Activated T-helper 1 cell treated with anti-CD3 and anti-CD28 coated beads, Interleukin-12 subunit alpha, Interleukin-12 subunit beta, Interleukin-2, Interleukin-4 antibody, amounts not matched to agents 30 ng/mL and 10 ng/mL and 1 ng/mL, durations not matched to agents 14 hours and 24 hours and 36 hours (primary cell): Measurements from ENCODE around the gene GRIN2C. TPM values are rescaled to one million over a fixed set of nuclear protein-coding genes. Genes with fewer than 3 reads are reported as not detected.
"Not testable (repeated sequence)": the region's sequence is repeated elsewhere in the genome, so short reads cannot be mapped to it uniquely, and the experiment has no call there.

ENCODE experiments used
- DNase-seq: peaks from one replicate; pipeline ENCODE4 v3.0.0; 2021; ENCODE audit warnings: low spot score
- H3K27ac Mint-ChIP-seq: one replicate; pipeline ENCODE4 v1.8.0; 2021; ENCODE audit warnings: mild to moderate bottlenecking, mixed read lengths
- H3K27me3 Mint-ChIP-seq: one replicate; pipeline ENCODE4 v1.8.0; 2022; ENCODE audit warnings: mild to moderate bottlenecking, moderate library complexity, mixed read lengths; ENCODE audit not compliant: insufficient read depth
- H3K36me3 Mint-ChIP-seq: one replicate; pipeline ENCODE4 v1.8.0; 2021; ENCODE audit warnings: low read depth, mixed read lengths
- H3K4me1 Mint-ChIP-seq: one replicate; pipeline ENCODE4 v1.8.0; 2021; ENCODE audit warnings: low read depth, mixed read lengths
- H3K4me3 Mint-ChIP-seq: one replicate; pipeline ENCODE4 v1.8.0; 2021; ENCODE audit warnings: mild to moderate bottlenecking, moderate library complexity, mixed read lengths
- H3K9me3 Mint-ChIP-seq: one replicate; pipeline ENCODE4 v1.8.0; 2021; ENCODE audit warnings: mixed read lengths
- intact Hi-C: fragments of 100-400 bp; cut with micrococcal nuclease; formaldehyde crosslinking; loops from one replicate; pipeline ENCODE4 v1.15.1; 2024
- total RNA-seq: library from RNA; stranded (reverse); gene quantifications from 2 replicates; pipeline ENCODE4 v1.2.3, GENCODE V29; 2022

Gene GRIN2C
- total RNA-seq, 1 donor from 2014 or later: 0.34 TPM

- DNase-seq: no peak
- H3K9me3 Mint-ChIP-seq: no peaks in the 10 kb centered on the region
- no peak overlapping the region for H3K27ac Mint-ChIP-seq
- intact Hi-C loops: loop anchor here (10.0 kb wide), 1 partner anchor 389 kb away; the partner anchor contains the start of genes GGA3 and MRPS7
- peaks cover 31% of the 10 kb centered on the region for H3K4me1 Mint-ChIP-seq
- H3K27me3 Mint-ChIP-seq: peaks cover 5% of the 10 kb centered on the region
- peak overlapping the region; percentile 12 for H3K4me3 Mint-ChIP-seq
- H3K36me3 Mint-ChIP-seq: peaks cover 6% of the 10 kb centered on the region
These were observed 15.7 kb upstream of the GRIN2C start for GRCh38 chr17:74875155-74875976.

GRCh38 chr17:74874615-74875037 is 14.9 kb upstream of the GRIN2C start:
- peaks cover 31% of the 10 kb centered on the region for H3K4me1 Mint-ChIP-seq
- no peak overlapping the region for H3K27ac Mint-ChIP-seq
- H3K27me3 Mint-ChIP-seq: peaks cover 5% of the 10 kb centered on the region
- H3K9me3 Mint-ChIP-seq: no peaks in the 10 kb centered on the region
- H3K36me3 Mint-ChIP-seq: peaks cover 9% of the 10 kb centered on the region
- no peak for DNase-seq
- H3K4me3 Mint-ChIP-seq: peak overlapping the region; percentile 89
- intact Hi-C loops: loop anchor here (5.0 to 10.0 kb wide), 2 partner anchors 158 to 390 kb away; partner anchors contain the start of genes GGA3 and MRPS7

GRCh38 chr17:74873874-74874614 is 14.4 kb upstream of the GRIN2C start:
- H3K4me1 Mint-ChIP-seq: peaks cover 31% of the 10 kb centered on the region
- intact Hi-C loops: loop anchor here (1.0 to 10.0 kb wide), 9 partner anchors 22 to 415 kb away; partner anchors contain the start of genes ATP5PD, CDR2L, GGA3 and KCTD2

GRCh38 chr17:74873037-74873873 is 13.6 kb upstream of the GRIN2C start:
- peaks cover 12% of the 10 kb centered on the region for H3K36me3 Mint-ChIP-seq
- H3K4me3 Mint-ChIP-seq: peak overlapping the region; percentile 89
- DNase-seq: peak; percentile 98
- no peaks in the 10 kb centered on the region for H3K9me3 Mint-ChIP-seq
- intact Hi-C loops: loop anchor here (1.0 to 10.0 kb wide), 9 partner anchors 21 to 416 kb away; partner anchors contain the start of genes ATP5PD, CDR2L, GGA3 and KCTD2
- H3K27me3 Mint-ChIP-seq: peaks cover 5% of the 10 kb centered on the region
- H3K4me1 Mint-ChIP-seq: peaks cover 31% of the 10 kb centered on the region
- H3K27ac Mint-ChIP-seq: peak overlapping the region; percentile 87

More at GRCh38 chr17:74873874-74874614, 14.4 kb upstream of the GRIN2C start:
- no peak for DNase-seq
- H3K27me3 Mint-ChIP-seq: peaks cover 5% of the 10 kb centered on the region
- no peaks in the 10 kb centered on the region for H3K9me3 Mint-ChIP-seq
- H3K27ac Mint-ChIP-seq: peak overlapping the region; percentile 87
- H3K36me3 Mint-ChIP-seq: peaks cover 12% of the 10 kb centered on the region
- peak overlapping the region; percentile 89 for H3K4me3 Mint-ChIP-seq

GRCh38 chr17:74872313-74873036 is 12.8 kb upstream of the GRIN2C start, which contains the start of gene FDXR:
FDXR (minus strand) TSS chr17:74872994; CDS start chr17:74872944, 50 bp downstream.
- Mint-ChIP-seq H3K36me3 (peaks cover 12% of the 10 kb centered on the region), H3K27ac (peak within 1 kb of the TSS; percentile 87), H3K27me3 (peaks cover 5% of the 10 kb centered on the region), H3K4me3 (peak within 1 kb of the TSS; percentile 89), H3K9me3 (no peaks in the 10 kb centered on the region), H3K4me1 (peaks cover 31% of the 10 kb centered on the region)
- intact Hi-C loops: loop anchor here (1.0 to 10.0 kb wide), 9 partner anchors 20 to 417 kb away; partner anchors contain the start of genes ATP5PD, CDR2L, GGA3 and KCTD2
- DNase-seq: no peak

GRCh38 chr17:74871356-74872076 is 11.8 kb upstream of the GRIN2C start:
- H3K4me1 Mint-ChIP-seq: peaks cover 31% of the 10 kb centered on the region
- DNase-seq: no peak
- peaks cover 2% of the 10 kb centered on the region for H3K27me3 Mint-ChIP-seq
- no peak overlapping the region for H3K27ac Mint-ChIP-seq
- peak overlapping the region; percentile 89 for H3K4me3 Mint-ChIP-seq
- intact Hi-C loops: loop anchor here (2.0 to 10.0 kb wide), 4 partner anchors 81 to 393 kb away; partner anchors contain the start of genes ATP5PD, GGA3, KCTD2 and MRPS7
- peaks cover 12% of the 10 kb centered on the region for H3K36me3 Mint-ChIP-seq
- H3K9me3 Mint-ChIP-seq: no peaks in the 10 kb centered on the region

GRCh38 chr17:74870512-74870911 is 10.8 kb upstream of the GRIN2C start:
- Mint-ChIP-seq H3K9me3 (no peaks in the 10 kb centered on the region), H3K27ac (no peak overlapping the region), H3K4me1 (peaks cover 30% of the 10 kb centered on the region), H3K36me3 (peaks cover 12% of the 10 kb centered on the region), H3K4me3 (no peak overlapping the region), H3K27me3 (peaks cover 2% of the 10 kb centered on the region)
- intact Hi-C loops: loop anchor here (5.0 to 10.0 kb wide), 2 partner anchors 162 to 394 kb away; partner anchors contain the start of genes GGA3 and MRPS7
- no peak for DNase-seq

GRCh38 chr17:74870028-74870427 is 10.3 kb upstream of the GRIN2C start:
- intact Hi-C loops: loop anchor here (5.0 to 10.0 kb wide), 2 partner anchors 162 to 395 kb away; partner anchors contain the start of genes GGA3 and MRPS7
- Mint-ChIP-seq H3K36me3 (peaks cover 14% of the 10 kb centered on the region), H3K4me1 (peaks cover 29% of the 10 kb centered on the region)
- H3K9me3 Mint-ChIP-seq, H3K27me3 Mint-ChIP-seq, H3K4me3 Mint-ChIP-seq, H3K27ac Mint-ChIP-seq, DNase-seq: not testable (repeated sequence)

GRCh38 chr17:74868908-74869255 is 9.2 kb upstream of the GRIN2C start:
- Mint-ChIP-seq H3K4me1 (peaks cover 29% of the 10 kb centered on the region), H3K27ac (no peak overlapping the region), H3K36me3 (peaks cover 17% of the 10 kb centered on the region), H3K27me3 (peaks cover 2% of the 10 kb centered on the region), H3K9me3 (no peaks in the 10 kb centered on the region), H3K4me3 (no peak overlapping the region)
- intact Hi-C loops: no loop called here
- no peak for DNase-seq

GRCh38 chr17:74868251-74868907 is 8.7 kb upstream of the GRIN2C start:
- peaks cover 26% of the 10 kb centered on the region for H3K4me1 Mint-ChIP-seq
- peaks cover 21% of the 10 kb centered on the region for H3K36me3 Mint-ChIP-seq
- H3K4me3 Mint-ChIP-seq: no peak overlapping the region
- peaks cover 3% of the 10 kb centered on the region for H3K27me3 Mint-ChIP-seq
- DNase-seq: no peak
- H3K9me3 Mint-ChIP-seq: no peaks in the 10 kb centered on the region
- no peak overlapping the region for H3K27ac Mint-ChIP-seq
- intact Hi-C loops: no loop called here
